GM12892 (cell line): ENCODE data around the gene MAP1B.

Experiments
- DNase-seq: peaks from one replicate; pipeline ENCODE4 v3.0.0; 2011; ENCODE audit not compliant: insufficient read length
- FAIRE-seq: peaks from 2 replicates; lab custom pipeline; 2011; peaks lifted over from hg19 to GRCh38; lab: Jason Lieb, UNC
- POLR2A ChIP-seq: IDR thresholded peaks from 2 replicates; pipeline ENCODE4 v1.6.1; 2011; ENCODE audit warnings: low read depth, low read length, control low read depth
- POLR2AphosphoS5 ChIP-seq: IDR thresholded peaks from 2 replicates; pipeline ENCODE4 v1.6.1; 2011; ENCODE audit warnings: low read depth, low read length, control low read depth
- TAF1 ChIP-seq: IDR thresholded peaks from 2 replicates; pipeline ENCODE4 v1.6.1; 2011; ENCODE audit warnings: low read depth, mild to moderate bottlenecking, control low read depth, low read length, borderline replicate concordance

MAP1B gene

DNA sequence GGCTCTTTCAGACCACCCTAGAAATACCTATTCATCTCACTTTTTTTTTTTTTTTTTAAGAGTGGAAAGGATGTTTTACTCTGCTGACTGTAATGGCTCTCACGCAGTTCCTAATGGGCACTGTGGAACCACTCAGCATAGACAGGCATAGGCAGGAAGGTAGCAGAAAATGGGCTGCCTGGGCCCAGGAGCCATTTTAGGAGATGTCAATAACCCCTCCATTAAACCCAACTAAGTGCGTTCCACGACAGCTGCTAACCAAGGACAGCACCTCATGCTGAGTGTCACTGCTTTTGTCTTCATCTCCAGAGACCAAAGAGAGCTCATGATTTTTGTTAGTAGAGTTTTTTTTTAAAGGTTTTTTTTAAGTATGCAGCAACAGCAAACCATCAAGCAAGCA, 15.3 kb downstream of the MAP1B start:
- no peak for DNase-seq
- TF ChIP-seq TAF1 (no peak), POLR2A (no peak), POLR2AphosphoS5 (no peak)
- no peak for FAIRE-seq

GRCh38 chr5:72123764-72124376, 16.6 kb downstream of the MAP1B start:
- FAIRE-seq (no peak), DNase-seq (no peak)
- TF ChIP-seq POLR2AphosphoS5 = no peak
- TF ChIP-seq POLR2A = no peak
- TF ChIP-seq TAF1 = no peak

- DNase-seq = no peak
- FAIRE-seq = no peak
- TF ChIP-seq POLR2A = no peak
These were observed 18.1 kb downstream of the MAP1B start for GRCh38 chr5:72125271-72125940.

- FAIRE-seq = no peak
- no peak for DNase-seq
- no peak for TF ChIP-seq TAF1
- TF ChIP-seq POLR2A = no peak
- TF ChIP-seq POLR2AphosphoS5 = no peak
These were observed 18.8 kb downstream of the MAP1B start for GRCh38 chr5:72125941-72126620.

DNA sequence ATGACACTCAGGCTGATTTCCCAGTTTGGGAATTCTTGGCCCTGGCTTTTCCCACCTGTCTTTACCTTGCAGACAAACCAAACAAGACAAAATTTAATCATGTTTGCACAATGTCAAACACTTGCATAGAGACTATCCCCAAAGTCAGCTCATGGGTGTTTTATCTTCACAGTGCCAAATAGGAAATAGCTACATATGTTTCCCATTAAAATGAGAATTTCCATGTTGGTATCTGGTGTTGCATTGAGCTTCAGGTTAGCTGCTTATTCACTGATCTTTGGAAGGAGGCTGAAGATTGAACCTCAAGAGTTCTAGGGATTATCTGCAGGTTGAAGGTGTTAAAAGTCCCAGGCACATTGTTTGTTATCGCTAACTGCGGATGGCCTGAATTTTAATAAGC, 19.5 kb downstream of the MAP1B start:
- FAIRE-seq (no peak), DNase-seq (no peak)
- TF ChIP-seq POLR2A = no peak
- no peak for TF ChIP-seq POLR2AphosphoS5
- TF ChIP-seq TAF1 = no peak

GRCh38 chr5:72129725-72130124, 22.4 kb downstream of the MAP1B start:
- DNase-seq (no peak), FAIRE-seq (no peak)

DNA sequence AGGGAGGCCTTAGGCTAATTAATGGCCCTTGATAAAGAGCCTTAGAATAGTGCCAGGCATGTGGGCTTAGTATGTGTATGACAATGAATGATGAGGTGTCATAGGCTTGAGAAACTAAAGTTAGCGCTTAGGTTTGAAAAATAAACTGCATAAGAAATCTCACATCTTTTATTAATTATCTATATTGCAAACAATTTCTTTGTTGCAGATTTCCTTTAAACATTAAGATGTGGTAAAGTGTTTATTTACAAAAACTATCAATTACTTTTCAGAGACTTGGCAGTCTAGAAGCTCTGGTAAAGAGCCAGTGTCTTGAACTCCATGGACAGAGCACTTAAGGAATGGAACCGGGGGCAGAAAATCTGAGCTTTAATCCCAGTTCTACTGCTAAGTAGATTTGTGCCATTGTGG, 23.1 kb downstream of the MAP1B start:
- TF ChIP-seq POLR2AphosphoS5 = no peak
- TF ChIP-seq TAF1 = no peak
- no peak for TF ChIP-seq POLR2A
- FAIRE-seq = no peak
- DNase-seq = no peak

More at GRCh38 chr5:72129725-72130124, 22.4 kb downstream of the MAP1B start:
- TF ChIP-seq POLR2AphosphoS5 (no peak), POLR2A (no peak), TAF1 (no peak)

- DNase-seq (no peak), FAIRE-seq (no peak)
- TF ChIP-seq POLR2A (no peak), POLR2AphosphoS5 (no peak), TAF1 (no peak)
These were observed 26.1 kb downstream of the MAP1B start for GRCh38 chr5:72133212-72133990.

DNA sequence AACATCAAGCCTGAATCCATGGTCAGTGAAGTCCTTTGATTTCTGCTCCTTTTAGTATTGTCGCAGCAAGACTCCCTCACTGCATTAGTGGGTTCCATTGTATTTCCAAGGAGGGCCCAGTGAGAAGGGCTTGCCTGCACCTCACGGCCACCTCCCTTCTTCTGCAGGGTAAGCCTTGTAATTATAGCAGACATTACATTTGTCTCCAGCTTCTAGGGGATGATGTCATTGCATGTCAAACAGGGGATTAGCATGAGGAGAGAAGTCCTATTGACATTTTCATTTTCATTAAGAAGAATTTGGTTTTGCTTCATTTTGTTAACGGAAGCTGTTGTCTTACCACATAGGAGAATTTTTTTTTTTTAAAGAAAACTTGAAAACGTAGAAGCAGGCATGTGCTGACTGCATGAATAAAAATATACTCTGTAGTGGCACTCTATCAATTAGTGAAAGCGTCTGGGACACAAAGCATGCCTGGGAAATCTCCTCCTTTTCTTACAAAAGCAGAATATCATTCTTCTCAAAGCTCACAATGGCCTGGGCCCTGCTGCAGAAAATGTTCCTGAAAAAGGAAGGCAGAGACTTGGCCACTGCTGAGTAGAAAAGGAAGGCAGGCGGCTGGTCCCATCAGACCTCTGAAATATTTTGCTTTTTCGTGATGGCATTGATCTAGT, 27.1 kb downstream of the MAP1B start:
- DNase-seq (no peak), FAIRE-seq (no peak)
- no peak for TF ChIP-seq POLR2A
- no peak for TF ChIP-seq TAF1
- no peak for TF ChIP-seq POLR2AphosphoS5

DNA sequence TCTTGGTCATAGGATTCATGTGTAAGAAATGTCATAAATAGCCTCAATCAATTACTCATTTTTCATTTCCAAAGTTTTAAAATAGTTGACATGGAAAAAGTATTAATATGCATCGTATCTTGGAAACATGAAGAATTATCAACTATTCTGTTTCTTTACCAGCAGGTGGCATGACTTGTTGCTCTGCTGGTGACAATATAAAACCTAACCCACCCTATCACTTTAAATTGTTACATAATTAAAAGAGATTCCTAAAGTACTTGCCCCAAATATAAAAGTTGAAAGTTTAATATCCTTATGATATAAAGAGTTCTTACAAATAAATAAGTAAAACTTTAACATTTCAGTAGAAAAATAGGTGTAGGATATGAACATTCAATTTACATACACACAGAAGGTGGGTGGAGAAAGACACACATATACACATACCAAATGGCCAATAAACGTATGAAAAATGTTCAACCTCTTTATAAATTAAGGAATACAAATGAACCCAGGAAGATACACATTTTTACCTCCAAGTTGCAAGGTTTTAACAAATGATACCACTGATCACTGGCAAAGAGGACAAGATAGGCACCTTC, 30.6 kb downstream of the MAP1B start:
- FAIRE-seq = peak; percentile 44

More for the DNA sequence above, 30.6 kb downstream of the MAP1B start:
- TF ChIP-seq TAF1 (no peak), POLR2A (no peak), POLR2AphosphoS5 (no peak)
- DNase-seq = no peak
